Stimulated activated CD8-positive, alpha-beta memory T cell treated with anti-CD3 and anti-CD28 coated beads, Interleukin-7, amount 100 ng/mL, for 24 hours (primary cell): Measurements from ENCODE around the gene CDC42SE2.
"Not testable (repeated sequence)": the region's sequence is repeated elsewhere in the genome, so short reads cannot be mapped to it uniquely, and the experiment has no call there.

Experiments used
- DNase-seq: peaks from one replicate; pipeline ENCODE4 v3.0.0-alpha.2; 2020; ENCODE audit warnings: low read depth

Gene CDC42SE2

GRCh38 chr5:131277875-131278740 lies 14.3 kb downstream of the CDC42SE2 start:
- DNase-seq = no peak

- not testable (repeated sequence) for DNase-seq
Observed at GRCh38 chr5:131278741-131279124, 14.9 kb downstream of the CDC42SE2 start.

GRCh38 chr5:131279204-131279603 lies 15.4 kb downstream of the CDC42SE2 start:
- DNase-seq = no peak

- DNase-seq = no peak
Observed at GRCh38 chr5:131280417-131280816, 16.6 kb downstream of the CDC42SE2 start.

- no peak for DNase-seq
Observed at GRCh38 chr5:131281133-131281867, 17.4 kb downstream of the CDC42SE2 start.

- DNase-seq = no peak
Observed at GRCh38 chr5:131281868-131282234, 18.0 kb downstream of the CDC42SE2 start.

- no peak for DNase-seq
Observed at GRCh38 chr5:131282235-131282634, 18.4 kb downstream of the CDC42SE2 start.

- no peak for DNase-seq
Observed at GRCh38 chr5:131285703-131286399, 22.0 kb downstream of the CDC42SE2 start.

- DNase-seq = no peak
Observed at GRCh38 chr5:131286400-131286715, 22.5 kb downstream of the CDC42SE2 start.

GRCh38 chr5:131288328-131288727 lies 24.5 kb downstream of the CDC42SE2 start:
- no peak for DNase-seq

GRCh38 chr5:131289738-131290137 lies 25.9 kb downstream of the CDC42SE2 start:
- no peak for DNase-seq

GRCh38 chr5:131296213-131296672 lies 32.4 kb downstream of the CDC42SE2 start:
- DNase-seq = no peak

- no peak for DNase-seq
Observed at GRCh38 chr5:131297886-131298285, 34.0 kb downstream of the CDC42SE2 start.

- no peak for DNase-seq
Observed at GRCh38 chr5:131299465-131299864, 35.6 kb downstream of the CDC42SE2 start.

- DNase-seq = no peak
Observed at GRCh38 chr5:131302506-131302905, 38.7 kb downstream of the CDC42SE2 start.

GRCh38 chr5:131303537-131303936 lies 39.7 kb downstream of the CDC42SE2 start:
- no peak for DNase-seq

- DNase-seq = no peak
Observed at GRCh38 chr5:131304414-131304813, 40.6 kb downstream of the CDC42SE2 start.

GRCh38 chr5:131305138-131305689 lies 41.4 kb downstream of the CDC42SE2 start:
- no peak for DNase-seq

- DNase-seq = no peak
Observed at GRCh38 chr5:131305906-131306305, 42.1 kb downstream of the CDC42SE2 start.

- not testable (repeated sequence) for DNase-seq
Observed at GRCh38 chr5:131312235-131312772, 48.5 kb downstream of the CDC42SE2 start.

- no peak for DNase-seq
Observed at GRCh38 chr5:131316026-131316425, 52.2 kb downstream of the CDC42SE2 start.

GRCh38 chr5:131316822-131317221 lies 53.0 kb downstream of the CDC42SE2 start:
- DNase-seq = no peak
